Activated CD4-positive, alpha-beta T cell treated with anti-CD3 and anti-CD28 coated beads, Interleukin-2, amount 10 ng/mL, durations not matched to agents 24 days and 14 days (primary cell): Measurements from ENCODE around the gene PF4V1. TPM values are rescaled to one million over a fixed set of nuclear protein-coding genes. Genes with fewer than 3 reads are reported as not detected.
A peak's percentile ranks its signal among the peaks of the same experiment; 100 is the strongest.

Experiments used
- DNase-seq: peaks from one replicate; pipeline ENCODE4 v3.0.0; 2022
- H3K27ac Mint-ChIP-seq: one replicate; pipeline ENCODE4 v1.8.0; 2022; ENCODE audit warnings: mild to moderate bottlenecking, mixed read lengths
- H3K27me3 Mint-ChIP-seq: one replicate; pipeline ENCODE4 v1.8.0; 2022; ENCODE audit warnings: mixed read lengths
- H3K36me3 Mint-ChIP-seq: one replicate; pipeline ENCODE4 v1.8.0; 2022; ENCODE audit warnings: low read depth, mild to moderate bottlenecking, mixed read lengths
- H3K4me1 Mint-ChIP-seq: one replicate; pipeline ENCODE4 v1.8.0; 2021; ENCODE audit warnings: mixed read lengths
- H3K4me3 Mint-ChIP-seq: one replicate; pipeline ENCODE4 v1.8.0; 2022; ENCODE audit warnings: mild to moderate bottlenecking, moderate library complexity, mixed read lengths
- H3K9me3 Mint-ChIP-seq: one replicate; pipeline ENCODE4 v1.8.0; 2021; ENCODE audit warnings: mixed read lengths
- intact Hi-C: fragments of 100-400 bp; cut with micrococcal nuclease; formaldehyde crosslinking; loops from one replicate; pipeline ENCODE4 v1.15.1; 2023
- total RNA-seq: library from RNA; stranded (reverse); gene quantifications from 2 replicates; pipeline ENCODE4 v1.2.3, GENCODE V29; 2022

Gene PF4V1
- total RNA-seq, 1 donor from 2014 or later = not detected

DNA sequence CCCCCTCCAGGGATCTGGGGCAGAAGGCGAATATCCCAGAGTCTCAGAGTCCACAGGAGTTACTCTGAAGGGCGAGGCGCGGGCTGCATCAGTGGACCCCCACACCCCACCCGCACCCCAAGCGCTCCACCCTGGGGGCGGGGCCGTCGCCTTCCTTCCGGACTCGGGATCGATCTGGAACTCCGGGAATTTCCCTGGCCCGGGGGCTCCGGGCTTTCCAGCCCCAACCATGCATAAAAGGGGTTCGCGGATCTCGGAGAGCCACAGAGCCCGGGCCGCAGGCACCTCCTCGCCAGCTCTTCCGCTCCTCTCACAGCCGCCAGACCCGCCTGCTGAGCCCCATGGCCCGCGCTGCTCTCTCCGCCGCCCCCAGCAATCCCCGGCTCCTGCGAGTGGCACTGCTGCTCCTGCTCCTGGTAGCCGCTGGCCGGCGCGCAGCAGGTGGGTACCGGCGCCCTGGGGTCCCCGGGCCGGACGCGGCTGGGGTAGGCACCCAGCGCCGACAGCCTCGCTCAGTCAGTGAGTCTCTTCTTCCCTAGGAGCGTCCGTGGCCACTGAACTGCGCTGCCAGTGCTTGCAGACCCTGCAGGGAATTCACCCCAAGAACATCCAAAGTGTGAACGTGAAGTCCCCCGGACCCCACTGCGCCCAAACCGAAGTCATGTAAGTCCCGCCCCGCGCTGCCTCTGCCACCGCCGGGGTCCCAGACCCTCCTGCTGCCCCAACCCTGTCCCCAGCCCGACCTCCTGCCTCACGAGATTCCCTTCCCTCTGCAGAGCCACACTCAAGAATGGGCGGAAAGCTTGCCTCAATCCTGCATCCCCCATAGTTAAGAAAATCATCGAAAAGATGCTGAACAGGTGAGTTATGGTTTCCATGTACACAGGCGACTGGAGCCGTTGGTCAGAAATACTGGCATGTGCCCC, 16.3 kb downstream of the PF4V1 start, which contains the start of gene CXCL1:
CXCL1 (plus strand) TSS at position 264 of the 926 bp plus-strand sequence; CDS start at position 342, 78 bp downstream.
- Mint-ChIP-seq H3K36me3 (no peaks in the 10 kb centered on the region), H3K4me3 (peak within 1 kb of the TSS; percentile 30), H3K27ac (no peak within 1 kb of the TSS), H3K27me3 (peaks cover 35% of the 10 kb centered on the region), H3K9me3 (no peaks in the 10 kb centered on the region), H3K4me1 (no peaks in the 10 kb centered on the region)
- intact Hi-C loops = loop anchor here (10.0 kb wide), 1 partner anchor 205 kb away; no protein-coding TSS in a partner anchor
- no peak for DNase-seq

DNA sequence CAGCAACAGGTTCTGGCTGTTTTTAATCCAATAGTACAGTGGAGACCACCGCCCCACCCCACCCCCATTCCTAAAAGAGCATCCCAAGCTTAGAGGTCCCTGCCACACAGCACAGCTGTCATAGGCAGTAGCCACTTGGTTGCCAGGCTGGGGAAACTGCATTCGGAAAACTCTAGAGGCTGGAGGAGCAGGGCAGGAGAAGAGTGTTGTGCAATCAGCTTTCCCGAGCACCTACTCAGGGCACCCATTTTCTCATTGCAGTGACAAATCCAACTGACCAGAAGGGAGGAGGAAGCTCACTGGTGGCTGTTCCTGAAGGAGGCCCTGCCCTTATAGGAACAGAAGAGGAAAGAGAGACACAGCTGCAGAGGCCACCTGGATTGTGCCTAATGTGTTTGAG, 17.2 kb downstream of the PF4V1 start:
- Mint-ChIP-seq H3K27me3 (peaks cover 35% of the 10 kb centered on the region), H3K9me3 (no peaks in the 10 kb centered on the region), H3K36me3 (no peaks in the 10 kb centered on the region), H3K27ac (no peak overlapping the region), H3K4me3 (no peak overlapping the region), H3K4me1 (no peaks in the 10 kb centered on the region)
- no peak for DNase-seq
- intact Hi-C loops = no loop called here

DNA sequence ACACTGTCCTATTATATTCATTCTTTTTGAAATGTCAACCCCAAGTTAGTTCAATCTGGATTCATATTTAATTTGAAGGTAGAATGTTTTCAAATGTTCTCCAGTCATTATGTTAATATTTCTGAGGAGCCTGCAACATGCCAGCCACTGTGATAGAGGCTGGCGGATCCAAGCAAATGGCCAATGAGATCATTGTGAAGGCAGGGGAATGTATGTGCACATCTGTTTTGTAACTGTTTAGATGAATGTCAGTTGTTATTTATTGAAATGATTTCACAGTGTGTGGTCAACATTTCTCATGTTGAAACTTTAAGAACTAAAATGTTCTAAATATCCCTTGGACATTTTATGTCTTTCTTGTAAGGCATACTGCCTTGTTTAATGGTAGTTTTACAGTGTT, 17.7 kb downstream of the PF4V1 start:
- no peaks in the 10 kb centered on the region for H3K4me1 Mint-ChIP-seq
- no peak overlapping the region for H3K4me3 Mint-ChIP-seq
- no peaks in the 10 kb centered on the region for H3K36me3 Mint-ChIP-seq
- no peaks in the 10 kb centered on the region for H3K9me3 Mint-ChIP-seq
- DNase-seq = no peak
- no peak overlapping the region for H3K27ac Mint-ChIP-seq
- intact Hi-C loops = no loop called here
- H3K27me3 Mint-ChIP-seq = peaks cover 33% of the 10 kb centered on the region

DNA sequence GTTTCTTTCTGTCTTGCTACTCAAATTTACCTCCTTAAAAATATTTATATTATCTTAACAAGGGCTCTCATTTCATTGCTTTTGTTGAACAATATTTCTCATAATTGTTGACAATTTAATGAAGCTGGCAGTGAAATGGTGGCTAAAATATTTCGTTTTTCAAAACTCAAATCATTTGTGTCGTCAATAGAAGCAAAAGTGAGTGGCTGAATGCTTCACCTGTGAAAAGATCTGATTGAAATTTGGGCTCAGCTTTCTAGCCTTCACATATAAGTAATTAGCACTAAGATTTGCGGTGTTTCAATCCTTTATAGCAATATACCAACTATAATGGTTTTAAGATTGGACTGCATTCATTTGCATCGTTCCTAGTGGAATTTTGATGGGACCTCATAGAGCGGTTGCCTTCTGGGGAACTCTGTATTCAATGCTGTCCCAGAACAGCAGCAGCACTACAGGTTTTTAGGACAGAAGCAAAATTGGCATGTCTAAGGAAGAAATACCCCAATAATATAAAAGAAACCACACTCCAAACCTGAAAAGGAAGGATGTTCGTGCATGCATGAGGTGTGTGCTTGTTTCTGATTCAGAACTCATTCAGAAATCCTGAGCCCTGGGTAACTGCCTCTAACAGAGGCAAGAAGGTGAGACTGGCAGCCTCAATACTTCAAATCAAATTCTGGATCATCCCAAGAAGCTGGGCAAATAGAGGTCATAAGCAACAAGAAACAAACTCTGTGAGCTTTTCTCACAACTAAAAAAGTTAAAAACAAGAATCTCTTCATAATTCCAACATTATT, 18.6 kb downstream of the PF4V1 start:
- Mint-ChIP-seq H3K27ac (no peak overlapping the region), H3K4me3 (no peak overlapping the region), H3K36me3 (no peaks in the 10 kb centered on the region), H3K4me1 (no peaks in the 10 kb centered on the region), H3K9me3 (no peaks in the 10 kb centered on the region), H3K27me3 (peaks cover 33% of the 10 kb centered on the region)
- intact Hi-C loops = no loop called here
- no peak for DNase-seq

DNA sequence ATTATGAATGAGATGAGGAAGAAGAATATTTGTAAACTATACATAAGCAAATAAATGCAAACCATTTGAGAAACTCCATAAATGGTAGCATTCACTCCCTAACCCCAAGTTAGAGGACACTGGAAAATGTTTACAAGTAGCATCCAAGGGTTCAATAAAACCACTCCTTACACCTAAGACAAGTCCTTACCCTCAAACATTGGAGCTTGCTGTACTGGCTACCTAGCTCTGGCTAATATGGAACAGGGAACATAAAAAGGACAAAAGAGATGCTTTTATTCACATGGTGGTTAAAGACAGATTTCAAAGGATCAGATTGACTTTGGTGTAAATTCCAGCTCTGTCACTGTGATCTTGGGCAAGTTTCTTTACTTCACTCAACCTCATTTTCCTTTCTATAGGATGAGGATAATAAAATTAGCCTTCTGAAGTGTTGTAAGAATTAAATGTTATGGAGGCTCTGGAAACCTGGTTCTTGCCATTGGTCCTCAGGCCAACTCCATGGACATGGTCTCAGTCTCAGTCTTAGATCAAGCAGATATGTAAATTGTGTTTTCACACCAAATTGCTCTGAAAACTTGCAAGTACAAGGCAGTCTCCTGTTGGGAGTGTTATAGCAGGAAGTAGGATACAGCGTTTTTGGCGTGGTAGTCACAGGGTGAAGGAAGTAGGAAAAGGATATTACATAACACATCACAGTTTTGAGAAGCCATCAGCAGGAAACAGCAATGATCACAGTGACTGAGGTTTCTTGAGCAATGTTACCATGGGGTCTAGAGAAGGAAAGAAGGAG, 19.4 kb downstream of the PF4V1 start:
- no peaks in the 10 kb centered on the region for H3K4me1 Mint-ChIP-seq
- intact Hi-C loops = no loop called here
- H3K4me3 Mint-ChIP-seq = no peak overlapping the region
- DNase-seq = no peak
- H3K9me3 Mint-ChIP-seq = no peaks in the 10 kb centered on the region
- H3K36me3 Mint-ChIP-seq = no peaks in the 10 kb centered on the region
- no peak overlapping the region for H3K27ac Mint-ChIP-seq
- H3K27me3 Mint-ChIP-seq = peaks cover 31% of the 10 kb centered on the region

DNA sequence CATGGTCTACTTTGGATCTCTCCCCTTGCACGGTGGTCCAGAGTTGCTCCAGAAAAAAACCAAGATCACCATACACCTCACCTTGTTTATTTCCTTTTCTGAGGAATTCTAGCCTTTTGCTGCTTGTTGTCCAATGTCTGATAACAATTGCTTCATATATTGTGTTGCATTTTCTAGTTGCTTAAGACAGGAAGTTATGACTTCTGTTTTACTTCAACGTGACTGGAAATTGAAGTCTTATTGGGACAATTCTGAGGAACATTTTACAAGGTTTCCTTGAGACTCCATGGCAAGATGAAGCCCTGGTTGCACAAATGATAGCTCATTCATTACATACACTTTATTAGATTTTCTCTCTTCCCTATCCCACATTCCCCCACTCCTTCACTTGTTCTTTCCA, 21.3 kb downstream of the PF4V1 start:
- intact Hi-C loops = no loop called here

DNA sequence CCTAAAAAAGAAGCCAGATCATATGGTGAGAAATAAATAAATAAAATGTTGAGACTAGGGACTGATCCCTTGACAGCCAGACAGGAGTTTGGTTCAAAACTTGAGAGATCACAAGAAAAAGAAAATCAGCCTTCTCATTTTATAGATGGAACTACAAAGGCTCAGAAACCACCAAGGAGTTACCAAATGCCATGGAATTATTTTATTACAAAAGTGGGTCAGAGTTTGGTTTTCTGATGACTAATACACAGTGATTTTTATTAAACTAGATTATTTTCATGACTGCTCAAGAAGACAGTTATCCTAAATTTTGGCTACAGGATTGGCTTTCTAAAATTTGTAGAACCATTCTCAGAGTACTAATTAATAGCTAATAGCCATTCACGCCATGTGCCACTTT, 22.3 kb downstream of the PF4V1 start:
- intact Hi-C loops = no loop called here
- no peaks in the 10 kb centered on the region for H3K36me3 Mint-ChIP-seq
- H3K4me1 Mint-ChIP-seq = no peaks in the 10 kb centered on the region
- H3K27ac Mint-ChIP-seq = no peak overlapping the region
- DNase-seq = no peak
- H3K27me3 Mint-ChIP-seq = peaks cover 7% of the 10 kb centered on the region
- no peaks in the 10 kb centered on the region for H3K9me3 Mint-ChIP-seq
- H3K4me3 Mint-ChIP-seq = no peak overlapping the region

More for the DNA sequence above, 21.3 kb downstream of the PF4V1 start:
- no peak for DNase-seq
- H3K4me1 Mint-ChIP-seq = no peaks in the 10 kb centered on the region
- H3K27me3 Mint-ChIP-seq = peaks cover 17% of the 10 kb centered on the region
- H3K4me3 Mint-ChIP-seq = no peak overlapping the region
- H3K9me3 Mint-ChIP-seq = no peaks in the 10 kb centered on the region
- no peak overlapping the region for H3K27ac Mint-ChIP-seq
- no peaks in the 10 kb centered on the region for H3K36me3 Mint-ChIP-seq

DNA sequence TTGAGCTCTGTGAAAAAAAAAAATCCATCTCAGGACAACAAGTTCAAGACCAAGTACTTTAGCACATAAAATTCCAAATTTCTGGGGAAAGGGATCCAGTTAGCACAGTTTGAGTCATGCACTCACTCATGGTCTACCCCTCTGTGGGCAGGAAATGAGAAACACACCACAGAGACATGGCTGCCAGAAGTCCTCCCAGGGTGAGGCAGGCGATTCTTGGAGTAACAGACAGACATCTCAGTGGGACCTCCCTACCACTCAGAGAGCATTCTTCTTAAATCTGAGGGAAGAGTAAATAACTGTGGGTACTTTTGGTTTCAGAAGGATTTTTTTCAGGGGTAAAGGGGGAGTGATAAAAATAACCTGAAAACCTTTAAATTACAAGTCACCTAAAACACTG, 30.2 kb downstream of the PF4V1 start:
- peaks cover 3% of the 10 kb centered on the region for H3K4me1 Mint-ChIP-seq
- intact Hi-C loops = no loop called here

DNA sequence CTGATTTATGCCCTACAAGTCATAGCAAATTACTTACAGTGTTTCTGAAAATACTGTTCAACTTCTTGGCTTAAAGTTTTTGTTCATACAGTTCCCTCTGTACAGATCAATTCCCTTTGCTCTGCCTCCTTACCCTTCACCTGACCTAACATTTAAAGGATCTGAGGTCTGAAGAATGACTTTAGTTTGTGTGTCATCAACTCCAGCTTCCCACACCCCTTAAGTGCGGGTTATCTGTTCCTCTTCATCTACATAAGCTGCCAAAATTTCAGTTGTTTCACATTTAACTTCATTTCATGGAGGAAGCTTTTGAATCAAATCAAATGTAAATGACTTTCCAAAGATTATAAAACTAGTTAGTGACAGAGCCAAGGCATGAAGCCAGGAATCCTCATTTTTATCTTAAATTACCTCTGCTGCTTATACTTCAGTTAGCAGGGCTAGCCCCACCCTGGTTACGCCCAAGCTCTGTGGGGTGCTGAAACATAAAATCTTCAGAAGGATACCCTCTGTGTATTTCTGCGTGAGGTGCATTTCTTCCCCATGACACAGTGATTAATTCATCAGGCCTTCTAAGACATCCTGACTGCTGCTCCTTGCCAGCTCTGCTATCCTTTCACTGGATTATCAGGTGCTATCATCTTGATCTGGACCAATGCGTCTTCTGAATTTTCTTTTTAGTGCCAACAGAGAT, 32.6 kb downstream of the PF4V1 start:
- no peaks in the 10 kb centered on the region for H3K9me3 Mint-ChIP-seq
- no peaks in the 10 kb centered on the region for H3K36me3 Mint-ChIP-seq
- peaks cover 3% of the 10 kb centered on the region for H3K4me1 Mint-ChIP-seq
- DNase-seq = no peak
- no peak overlapping the region for H3K4me3 Mint-ChIP-seq
- H3K27me3 Mint-ChIP-seq = peaks cover 5% of the 10 kb centered on the region
- intact Hi-C loops = no loop called here
- H3K27ac Mint-ChIP-seq = no peak overlapping the region

More for the DNA sequence above, 30.2 kb downstream of the PF4V1 start:
- Mint-ChIP-seq H3K4me3 (no peak overlapping the region), H3K27ac (no peak overlapping the region), H3K36me3 (no peaks in the 10 kb centered on the region), H3K9me3 (no peaks in the 10 kb centered on the region), H3K27me3 (peaks cover 5% of the 10 kb centered on the region)
- no peak for DNase-seq

DNA sequence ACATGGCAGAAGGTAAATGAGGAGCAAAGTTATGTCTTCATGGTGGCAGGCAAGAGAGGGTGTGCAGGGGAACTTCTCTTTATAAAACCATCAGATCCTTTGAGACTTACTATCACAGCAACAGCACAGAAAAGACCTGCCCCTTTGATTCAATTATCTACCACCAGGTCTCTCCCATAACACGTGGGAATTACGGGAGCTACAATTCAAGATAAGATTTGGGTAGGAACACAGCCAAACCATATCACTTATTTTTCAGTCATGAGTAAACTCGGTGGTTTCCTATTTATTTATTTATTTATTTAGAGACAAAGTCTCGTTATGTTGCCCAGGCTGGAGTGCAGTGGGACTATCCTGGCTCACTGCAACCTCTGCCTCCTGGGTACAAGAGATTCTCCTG, 38.2 kb downstream of the PF4V1 start:
- intact Hi-C loops = no loop called here
- H3K36me3 Mint-ChIP-seq = no peaks in the 10 kb centered on the region

DNA sequence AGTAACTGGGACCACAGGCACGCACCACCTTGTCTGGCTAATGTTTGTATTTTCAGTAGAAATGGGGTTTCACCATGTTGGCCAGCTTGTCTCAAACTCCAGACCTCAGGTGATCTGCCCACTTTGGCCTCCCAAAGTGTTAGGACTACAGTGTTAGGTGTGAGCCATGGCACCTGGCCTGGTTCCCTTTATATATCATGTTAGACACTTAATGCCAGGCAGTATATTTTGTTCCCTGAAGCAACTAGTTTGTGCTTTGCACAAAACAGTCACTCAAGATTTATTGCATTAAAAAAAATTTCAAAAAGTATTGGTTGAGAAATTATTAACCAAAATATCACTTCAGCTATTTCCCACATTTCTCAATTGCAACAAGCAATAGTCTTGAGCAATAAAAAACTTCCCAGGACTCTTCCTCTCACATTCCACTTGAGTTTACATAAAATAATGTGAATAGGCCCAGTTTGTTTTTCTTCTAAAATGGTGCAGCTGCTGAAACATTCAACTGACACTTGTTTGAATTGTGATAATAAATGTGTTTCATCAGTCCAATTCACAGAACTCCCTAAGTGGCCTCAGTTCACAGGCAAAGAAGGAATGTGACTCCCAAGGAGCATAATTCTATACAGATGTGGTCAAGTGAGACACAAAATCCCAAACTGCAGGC, 38.8 kb downstream of the PF4V1 start:
- no peaks in the 10 kb centered on the region for H3K36me3 Mint-ChIP-seq
- H3K9me3 Mint-ChIP-seq = no peaks in the 10 kb centered on the region
- no peaks in the 10 kb centered on the region for H3K4me1 Mint-ChIP-seq
- H3K27me3 Mint-ChIP-seq = no peaks in the 10 kb centered on the region
- no peak for DNase-seq
- no peak overlapping the region for H3K27ac Mint-ChIP-seq
- intact Hi-C loops = no loop called here
- no peak overlapping the region for H3K4me3 Mint-ChIP-seq

More for the DNA sequence above, 38.2 kb downstream of the PF4V1 start:
- H3K4me3 Mint-ChIP-seq = no peak overlapping the region
- H3K9me3 Mint-ChIP-seq = no peaks in the 10 kb centered on the region
- no peaks in the 10 kb centered on the region for H3K4me1 Mint-ChIP-seq
- H3K27ac Mint-ChIP-seq = no peak overlapping the region
- H3K27me3 Mint-ChIP-seq = no peaks in the 10 kb centered on the region
- no peak for DNase-seq

DNA sequence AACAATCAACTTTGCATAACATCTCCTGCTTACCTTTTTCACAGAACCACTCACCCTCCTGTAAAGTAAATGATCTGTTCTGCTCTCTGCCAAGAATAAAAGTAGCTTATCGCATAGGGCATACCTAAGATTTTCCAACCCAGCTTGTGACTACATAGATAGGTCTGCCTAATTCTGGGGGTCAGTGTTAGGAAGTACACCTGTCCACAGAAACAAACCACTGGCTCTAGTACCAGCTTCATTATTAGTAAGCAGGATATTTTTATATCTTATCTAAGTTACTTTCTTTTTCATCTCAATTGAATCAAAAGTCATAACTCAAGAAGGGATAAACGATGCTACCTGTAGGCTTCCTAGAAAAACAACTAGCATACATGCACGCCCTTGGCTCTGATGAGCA, 39.9 kb downstream of the PF4V1 start:
- intact Hi-C loops = no loop called here
- no peaks in the 10 kb centered on the region for H3K9me3 Mint-ChIP-seq
- no peak overlapping the region for H3K4me3 Mint-ChIP-seq
- no peaks in the 10 kb centered on the region for H3K27me3 Mint-ChIP-seq
- no peak overlapping the region for H3K27ac Mint-ChIP-seq
- DNase-seq = no peak
- H3K4me1 Mint-ChIP-seq = no peaks in the 10 kb centered on the region
- no peaks in the 10 kb centered on the region for H3K36me3 Mint-ChIP-seq

DNA sequence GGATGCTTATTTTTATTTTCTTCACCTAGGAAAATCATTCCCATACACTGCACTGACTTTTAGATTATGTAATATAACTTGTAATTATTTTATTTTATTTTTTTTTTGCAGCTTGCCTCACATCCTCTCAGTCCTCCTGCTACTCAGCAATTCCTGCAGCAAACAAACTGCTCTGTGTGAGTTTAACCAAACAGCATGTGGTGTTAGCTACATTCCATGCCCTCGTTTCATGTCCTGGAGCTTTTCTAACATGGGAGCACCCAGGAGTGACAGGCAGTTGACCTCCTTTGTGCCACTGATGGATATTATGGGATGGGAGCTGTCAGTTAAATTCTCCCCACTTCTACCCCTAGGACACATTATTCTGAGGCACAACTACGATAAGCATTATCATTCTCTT, 40.9 kb downstream of the PF4V1 start:
- no peak for DNase-seq
- intact Hi-C loops = no loop called here
- H3K4me1 Mint-ChIP-seq = no peaks in the 10 kb centered on the region
- H3K27ac Mint-ChIP-seq = no peak overlapping the region
- H3K27me3 Mint-ChIP-seq = no peaks in the 10 kb centered on the region
- H3K9me3 Mint-ChIP-seq = no peaks in the 10 kb centered on the region
- no peak overlapping the region for H3K4me3 Mint-ChIP-seq
- no peaks in the 10 kb centered on the region for H3K36me3 Mint-ChIP-seq
